ENCODE results near the gene CCDC178.

The CCDC178 gene

GRCh38 chr18:33014060-33014796, 426.3 kb downstream of the CCDC178 start:
- 20 to 79% methylated on average over 1 to 2 of the region's 5 CpGs for WGBS, 2 experiments (ENCODE audit: insufficient coverage in 2 of 2)
- no peaks in the 10 kb centered on the region for H3K36me3 ChIP-seq (ENCODE audit: control insufficient read depth, insufficient read depth, low read length)
- no peak overlapping the region for H3K4me3 ChIP-seq (ENCODE audit: extremely low read depth, insufficient read depth, low read length, poor library complexity, severe bottlenecking)
- peaks cover 23% of the 10 kb centered on the region for H3K4me1 ChIP-seq (ENCODE audit: control insufficient read depth, insufficient read depth, low read length, poor library complexity, severe bottlenecking)
- no peaks in the 10 kb centered on the region for H3K9me3 ChIP-seq (ENCODE audit: control insufficient read depth, low read length)
- peak overlapping the region; percentile 75 for H3K27ac ChIP-seq (ENCODE audit: low read depth, low read length, severe bottlenecking)

- Histone ChIP-seq H3K4me1 (ENCODE audit: control insufficient read depth, insufficient read depth, low read length, poor library complexity, severe bottlenecking) (peaks cover 23% of the 10 kb centered on the region), H3K36me3 (ENCODE audit: control insufficient read depth, insufficient read depth, low read length) (no peaks in the 10 kb centered on the region), H3K9me3 (ENCODE audit: control insufficient read depth, low read length) (no peaks in the 10 kb centered on the region), H3K27ac (ENCODE audit: low read depth, low read length, severe bottlenecking) (peak overlapping the region; percentile 82), H3K4me3 (ENCODE audit: extremely low read depth, insufficient read depth, low read length, poor library complexity, severe bottlenecking) (no peak overlapping the region)
- WGBS, 2 experiments (ENCODE audit: insufficient coverage in 2 of 2) = no CpG with 5 or more reads among the region's 2 CpGs
Measured at GRCh38 chr18:33010149-33010548, 430.4 kb downstream of the CCDC178 start.

- no peaks in the 10 kb centered on the region for H3K9me3 ChIP-seq (ENCODE audit: control insufficient read depth, low read length)
- 75% methylated on average over 1 of the region's 1 CpG; no CpG with 5 or more reads in 1 of the 2 experiments for WGBS, 2 experiments (ENCODE audit: insufficient coverage in 2 of 2)
- H3K36me3 ChIP-seq (ENCODE audit: control insufficient read depth, insufficient read depth, low read length) = no peaks in the 10 kb centered on the region
- H3K4me1 ChIP-seq (ENCODE audit: control insufficient read depth, insufficient read depth, low read length, poor library complexity, severe bottlenecking) = no peaks in the 10 kb centered on the region
- no peak overlapping the region for H3K27ac ChIP-seq (ENCODE audit: low read depth, low read length, severe bottlenecking)
- no peak overlapping the region for H3K4me3 ChIP-seq (ENCODE audit: extremely low read depth, insufficient read depth, low read length, poor library complexity, severe bottlenecking)
Measured at GRCh38 chr18:32998921-32999320, 441.6 kb downstream of the CCDC178 start.

GRCh38 chr18:32998285-32998684, 442.2 kb downstream of the CCDC178 start:
- WGBS, 2 experiments (ENCODE audit: insufficient coverage in 2 of 2) = 92 to 94% methylated on average over 2 of the region's 3 CpGs
- H3K9me3 ChIP-seq (ENCODE audit: control insufficient read depth, low read length) = no peaks in the 10 kb centered on the region
- H3K4me1 ChIP-seq (ENCODE audit: control insufficient read depth, insufficient read depth, low read length, poor library complexity, severe bottlenecking) = no peaks in the 10 kb centered on the region
- H3K27ac ChIP-seq (ENCODE audit: low read depth, low read length, severe bottlenecking) = no peak overlapping the region
- H3K4me3 ChIP-seq (ENCODE audit: extremely low read depth, insufficient read depth, low read length, poor library complexity, severe bottlenecking) = no peak overlapping the region
- H3K36me3 ChIP-seq (ENCODE audit: control insufficient read depth, insufficient read depth, low read length) = no peaks in the 10 kb centered on the region

- Histone ChIP-seq H3K36me3 (ENCODE audit: control insufficient read depth, insufficient read depth, low read length) (no peaks in the 10 kb centered on the region), H3K27ac (ENCODE audit: low read depth, low read length, severe bottlenecking) (no peak overlapping the region), H3K4me1 (ENCODE audit: control insufficient read depth, insufficient read depth, low read length, poor library complexity, severe bottlenecking) (no peaks in the 10 kb centered on the region), H3K4me3 (ENCODE audit: extremely low read depth, insufficient read depth, low read length, poor library complexity, severe bottlenecking) (no peak overlapping the region), H3K9me3 (ENCODE audit: control insufficient read depth, low read length) (no peaks in the 10 kb centered on the region)
- WGBS, 2 experiments (ENCODE audit: insufficient coverage in 2 of 2) = no CpG with 5 or more reads among the region's 1 CpG
Measured at GRCh38 chr18:32983721-32984120, 456.8 kb downstream of the CCDC178 start.

- no peaks in the 10 kb centered on the region for H3K36me3 ChIP-seq (ENCODE audit: control insufficient read depth, insufficient read depth, low read length)
- no peak overlapping the region for H3K4me3 ChIP-seq (ENCODE audit: extremely low read depth, insufficient read depth, low read length, poor library complexity, severe bottlenecking)
- no peaks in the 10 kb centered on the region for H3K9me3 ChIP-seq (ENCODE audit: control insufficient read depth, low read length)
- no peaks in the 10 kb centered on the region for H3K4me1 ChIP-seq (ENCODE audit: control insufficient read depth, insufficient read depth, low read length, poor library complexity, severe bottlenecking)
- H3K27ac ChIP-seq (ENCODE audit: low read depth, low read length, severe bottlenecking) = no peak overlapping the region
- WGBS, 2 experiments (ENCODE audit: insufficient coverage in 2 of 2) = 100% methylated on average over 1 of the region's 2 CpGs; no CpG with 5 or more reads in 1 of the 2 experiments
Measured at GRCh38 chr18:32980896-32981295, 459.6 kb downstream of the CCDC178 start.

- no peaks in the 10 kb centered on the region for H3K36me3 ChIP-seq (ENCODE audit: control insufficient read depth, insufficient read depth, low read length)
Measured at GRCh38 chr18:32975501-32975900, 465.0 kb downstream of the CCDC178 start.

GRCh38 chr18:32975163-32975436, 465.4 kb downstream of the CCDC178 start:
- no CpG with 5 or more reads among the region's 1 CpG for WGBS, 2 experiments (ENCODE audit: insufficient coverage in 2 of 2)
- Histone ChIP-seq H3K9me3 (ENCODE audit: control insufficient read depth, low read length) (no peaks in the 10 kb centered on the region), H3K4me3 (ENCODE audit: extremely low read depth, insufficient read depth, low read length, poor library complexity, severe bottlenecking) (no peak overlapping the region), H3K4me1 (ENCODE audit: control insufficient read depth, insufficient read depth, low read length, poor library complexity, severe bottlenecking) (no peaks in the 10 kb centered on the region), H3K36me3 (ENCODE audit: control insufficient read depth, insufficient read depth, low read length) (no peaks in the 10 kb centered on the region), H3K27ac (ENCODE audit: low read depth, low read length, severe bottlenecking) (no peak overlapping the region)

More at GRCh38 chr18:32975501-32975900, 465.0 kb downstream of the CCDC178 start:
- Histone ChIP-seq H3K9me3 (ENCODE audit: control insufficient read depth, low read length) (no peaks in the 10 kb centered on the region), H3K27ac (ENCODE audit: low read depth, low read length, severe bottlenecking) (no peak overlapping the region), H3K4me3 (ENCODE audit: extremely low read depth, insufficient read depth, low read length, poor library complexity, severe bottlenecking) (no peak overlapping the region), H3K4me1 (ENCODE audit: control insufficient read depth, insufficient read depth, low read length, poor library complexity, severe bottlenecking) (no peaks in the 10 kb centered on the region)

GRCh38 chr18:32974421-32975162, 465.9 kb downstream of the CCDC178 start:
- Histone ChIP-seq H3K9me3 (ENCODE audit: control insufficient read depth, low read length) (no peaks in the 10 kb centered on the region), H3K36me3 (ENCODE audit: control insufficient read depth, insufficient read depth, low read length) (no peaks in the 10 kb centered on the region), H3K27ac (ENCODE audit: low read depth, low read length, severe bottlenecking) (no peak overlapping the region), H3K4me1 (ENCODE audit: control insufficient read depth, insufficient read depth, low read length, poor library complexity, severe bottlenecking) (no peaks in the 10 kb centered on the region), H3K4me3 (ENCODE audit: extremely low read depth, insufficient read depth, low read length, poor library complexity, severe bottlenecking) (no peak overlapping the region)
- WGBS, 2 experiments (ENCODE audit: insufficient coverage in 2 of 2) = 89 to 94% methylated on average over 2 of the region's 4 CpGs

GRCh38 chr18:32968248-32968647, 472.3 kb downstream of the CCDC178 start:
- Histone ChIP-seq H3K4me1 (ENCODE audit: control insufficient read depth, insufficient read depth, low read length, poor library complexity, severe bottlenecking) (no peaks in the 10 kb centered on the region), H3K4me3 (ENCODE audit: extremely low read depth, insufficient read depth, low read length, poor library complexity, severe bottlenecking) (no peak overlapping the region), H3K9me3 (ENCODE audit: control insufficient read depth, low read length) (no peaks in the 10 kb centered on the region), H3K27ac (ENCODE audit: low read depth, low read length, severe bottlenecking) (no peak overlapping the region), H3K36me3 (ENCODE audit: control insufficient read depth, insufficient read depth, low read length) (no peaks in the 10 kb centered on the region)
- WGBS, 2 experiments (ENCODE audit: insufficient coverage in 2 of 2) = no CpG with 5 or more reads among the region's 2 CpGs

- H3K4me1 ChIP-seq (ENCODE audit: control insufficient read depth, insufficient read depth, low read length, poor library complexity, severe bottlenecking) = no peaks in the 10 kb centered on the region
- no peaks in the 10 kb centered on the region for H3K9me3 ChIP-seq (ENCODE audit: control insufficient read depth, low read length)
- H3K36me3 ChIP-seq (ENCODE audit: control insufficient read depth, insufficient read depth, low read length) = no peaks in the 10 kb centered on the region
- no peak overlapping the region for H3K4me3 ChIP-seq (ENCODE audit: extremely low read depth, insufficient read depth, low read length, poor library complexity, severe bottlenecking)
- no peak overlapping the region for H3K27ac ChIP-seq (ENCODE audit: low read depth, low read length, severe bottlenecking)
Measured at GRCh38 chr18:32966141-32966540, 474.4 kb downstream of the CCDC178 start.

All from mesodermal cell (in vitro differentiated cells).